ENCODE data around the gene AFMID.
A peak's percentile ranks its signal among the peaks of the same experiment; 100 is the strongest.

Gene AFMID

DNA sequence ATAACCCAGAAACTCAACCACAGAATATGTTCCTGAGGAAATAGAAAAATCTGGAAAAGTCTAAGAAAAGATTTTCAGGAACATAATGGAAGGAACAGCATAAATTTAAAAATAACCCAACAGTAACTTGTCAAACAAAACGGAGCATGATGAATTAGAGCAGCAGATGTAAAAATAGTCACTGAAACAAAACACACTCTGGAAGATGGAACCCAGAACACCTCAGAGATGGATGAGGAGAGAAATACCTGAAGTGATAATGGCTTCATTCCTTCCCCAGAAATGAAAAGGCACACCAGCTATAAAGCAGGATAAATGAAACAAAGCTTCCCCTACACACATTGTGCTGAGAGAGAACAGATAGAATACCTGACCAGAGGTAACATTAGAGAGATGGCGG, 6.7 kb upstream of the AFMID start:
- no peak for DNase-seq

DNA sequence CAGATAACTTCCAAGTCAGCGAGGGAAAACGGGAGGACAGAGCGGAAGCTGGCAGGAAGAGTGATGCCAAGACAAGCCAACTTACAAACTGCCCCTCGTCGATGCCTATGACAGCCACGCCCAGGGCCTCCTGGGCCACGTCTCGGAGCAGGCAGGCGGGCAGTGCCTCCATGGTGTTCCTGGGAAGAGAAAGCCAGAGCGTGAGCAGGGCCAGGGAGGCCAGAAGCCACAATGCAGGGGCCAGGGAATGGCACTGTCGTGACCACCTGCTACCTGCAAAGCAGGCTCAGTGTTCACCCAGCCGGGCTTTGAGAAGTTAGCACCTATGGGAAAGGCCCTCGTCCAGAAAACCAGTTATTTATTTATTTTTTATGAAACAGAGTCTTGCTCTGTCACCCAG, 4.7 kb upstream of the AFMID start:
- DNase-seq: no peak

DNA sequence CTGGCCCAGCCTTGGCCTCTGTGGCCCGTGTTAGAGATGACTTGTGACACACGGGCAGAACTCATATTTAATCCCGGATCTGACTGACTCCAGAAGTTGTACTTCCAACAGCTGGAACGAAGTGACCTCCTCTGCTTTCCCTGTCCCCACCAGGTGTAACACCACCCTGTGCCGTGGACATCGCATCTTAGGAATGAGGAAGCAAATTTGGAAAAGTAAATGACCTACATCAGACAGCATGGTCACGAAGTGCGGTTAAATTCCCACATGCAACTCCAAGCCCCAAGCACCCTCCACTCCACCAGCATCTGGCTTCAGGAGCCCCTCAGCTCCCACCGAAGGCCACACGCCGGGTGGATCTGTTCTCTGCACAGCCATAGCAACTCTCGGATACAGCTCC, 3.2 kb upstream of the AFMID start:
- no peak for DNase-seq

DNA sequence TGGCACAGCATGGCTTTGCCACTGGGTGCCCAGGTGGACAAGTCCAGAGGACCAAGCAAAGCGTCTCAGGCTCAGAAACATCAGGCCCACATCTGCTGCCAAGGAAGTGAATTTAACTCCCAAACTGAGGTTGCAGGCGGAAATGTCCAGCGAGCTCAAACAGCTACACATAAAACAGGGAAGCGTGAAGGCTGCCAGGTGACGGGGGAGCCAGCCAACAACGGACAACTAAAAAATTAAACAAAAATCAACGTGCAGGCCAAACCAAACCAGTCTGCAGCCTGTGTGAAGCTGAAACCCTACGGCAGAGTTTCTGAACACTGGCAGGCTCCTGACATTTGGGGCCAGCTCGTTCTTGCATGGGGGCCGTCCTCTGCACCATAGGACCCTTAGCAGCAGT, 2.8 kb upstream of the AFMID start:
- no peak for DNase-seq

DNA sequence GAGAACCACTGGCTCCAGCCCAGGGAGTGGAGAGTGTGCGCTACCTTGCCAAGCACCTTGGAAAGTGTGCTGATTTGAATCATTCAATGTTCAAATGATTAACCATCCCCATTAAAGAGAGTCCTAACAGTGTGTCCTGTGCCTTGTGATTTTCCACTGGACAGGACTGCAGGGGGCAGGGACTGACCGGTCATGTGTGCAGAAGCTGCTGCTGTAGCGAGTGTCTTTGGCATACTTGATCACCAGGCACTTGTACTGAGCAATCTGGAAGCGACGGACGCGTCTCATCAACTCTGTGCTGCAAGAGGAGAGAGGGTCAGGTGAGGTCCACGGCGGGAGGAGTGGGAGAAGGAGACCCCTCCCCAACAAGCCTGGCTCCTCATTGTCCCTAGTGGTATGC, 2.3 kb upstream of the AFMID start:
- DNase-seq: no peak

DNA sequence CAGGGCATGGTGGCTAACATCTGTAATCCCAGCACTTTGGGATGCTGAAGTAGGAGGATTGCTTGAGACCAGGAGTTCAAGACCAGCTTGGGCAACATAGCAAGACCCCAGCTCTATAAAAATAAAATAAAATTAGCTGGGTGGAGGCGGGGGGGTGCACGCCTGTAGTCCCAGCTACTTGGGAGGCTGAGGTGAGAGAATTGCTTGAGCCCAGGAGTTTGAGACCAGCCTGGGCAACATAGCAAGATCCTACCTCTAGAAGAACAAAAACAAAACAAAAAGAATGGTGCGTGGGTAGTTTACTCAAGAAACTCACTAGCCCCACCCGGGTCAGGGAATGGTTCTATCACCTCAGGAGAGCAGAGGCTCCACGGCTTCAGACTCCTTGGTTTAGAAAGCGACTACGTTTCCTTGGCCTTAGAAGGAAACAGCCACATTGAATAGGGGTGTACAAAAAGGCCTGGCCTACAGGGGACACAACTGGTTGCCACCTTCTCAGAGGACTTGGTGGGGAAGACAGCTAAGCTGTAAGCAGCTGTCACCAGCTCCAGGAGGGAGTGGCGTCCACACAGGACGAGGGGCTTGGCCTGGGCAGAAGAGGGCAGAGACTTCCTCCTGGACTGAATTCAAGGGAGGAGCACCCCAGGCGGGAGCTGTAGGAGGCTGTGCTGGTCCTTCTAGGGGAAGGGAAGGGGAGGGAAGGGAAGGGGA, 1.0 kb upstream of the AFMID start:
- DNase-seq: no peak

DNA sequence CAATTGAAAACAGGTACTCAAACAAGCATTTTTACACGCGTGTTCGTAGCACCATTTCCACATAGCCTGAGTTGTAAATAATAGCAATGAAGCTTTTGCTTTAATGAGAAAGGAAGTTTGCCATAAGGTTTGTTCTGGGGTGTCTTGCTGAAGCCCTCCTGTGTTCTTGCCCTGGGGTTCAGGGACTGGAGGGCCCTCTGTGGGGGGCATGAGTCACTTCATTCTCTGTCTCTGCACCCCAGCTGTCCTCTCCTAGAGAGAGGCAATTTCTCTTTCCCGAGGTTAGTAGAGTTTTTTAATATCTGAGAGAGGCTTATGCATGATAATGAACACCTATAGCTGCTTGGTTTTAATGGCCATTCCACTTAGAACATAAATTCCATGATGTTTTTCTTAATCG, 9.6 kb downstream of the AFMID start:
- no peak for DNase-seq

DNA sequence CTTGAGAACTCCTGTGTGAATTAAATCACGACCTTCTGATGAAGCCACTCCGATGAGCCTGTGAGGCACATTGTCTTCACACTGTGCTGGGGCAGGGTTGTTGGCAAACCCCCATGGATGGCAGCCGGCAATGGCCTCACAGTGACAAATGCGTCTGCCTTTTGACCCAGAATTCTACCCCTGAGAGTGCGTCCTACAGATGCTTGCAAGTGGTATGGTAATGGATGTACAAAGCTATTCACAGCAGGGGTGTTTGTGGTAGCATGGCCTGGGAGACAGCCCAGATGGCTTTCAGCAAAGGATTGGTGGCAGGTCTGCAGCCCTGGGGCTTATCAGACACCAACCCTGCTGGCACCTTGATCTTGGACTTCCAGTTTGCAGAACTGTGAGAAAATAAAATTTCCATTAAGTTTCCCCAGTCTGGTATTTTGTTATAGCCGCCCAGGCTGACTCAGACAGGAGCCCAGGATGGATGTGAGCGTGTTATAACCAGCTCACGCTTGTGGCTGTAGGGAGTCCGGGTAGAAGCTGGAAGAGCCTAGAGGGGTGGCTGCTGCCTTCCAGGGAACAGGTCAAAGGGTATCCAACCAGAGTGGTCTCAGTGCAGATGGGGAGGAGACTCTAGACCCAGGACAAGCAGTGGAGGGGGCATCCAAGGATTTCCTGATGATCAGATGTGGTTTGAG, 10.1 kb downstream of the AFMID start:
- DNase-seq: no peak

DNA sequence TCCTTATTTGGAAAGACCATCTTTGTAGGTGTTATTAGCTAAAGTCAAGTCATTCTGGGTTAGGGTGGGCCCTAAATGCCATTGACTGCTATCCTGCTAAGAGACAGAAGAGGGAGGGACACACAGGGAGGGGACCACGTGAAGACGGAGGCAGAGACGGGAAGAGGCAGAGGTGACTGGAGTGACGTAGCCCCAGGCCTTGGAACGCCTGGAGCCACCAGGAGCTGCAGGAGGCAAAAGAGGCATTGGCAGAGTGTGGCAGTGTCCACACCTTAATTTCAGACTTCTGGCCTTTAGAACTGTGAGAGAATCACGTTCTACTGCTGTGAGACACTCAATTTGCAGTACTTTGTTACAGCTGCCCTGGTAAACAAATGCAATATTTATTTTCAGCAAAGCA, 13.3 kb downstream of the AFMID start:
- DNase-seq: no peak

DNA sequence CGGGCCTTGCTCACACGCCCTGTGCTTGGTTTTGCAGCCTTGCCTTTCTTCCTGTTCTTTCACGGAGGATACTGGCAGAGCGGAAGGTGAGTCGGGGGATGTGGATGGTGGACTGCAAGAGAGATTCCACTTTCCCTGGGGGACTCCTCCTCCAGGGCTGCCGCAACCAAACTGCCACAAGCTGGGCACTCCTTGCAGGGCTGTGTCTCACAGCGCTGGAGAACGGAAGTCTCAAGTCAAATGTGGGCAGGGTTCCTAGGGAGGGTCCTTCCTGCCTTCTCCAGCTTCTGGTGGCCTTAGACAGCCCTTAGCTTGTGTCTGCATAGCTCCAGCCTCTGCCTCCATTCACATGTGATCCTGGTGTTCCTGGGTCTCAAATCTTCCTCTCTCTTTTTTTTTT, 15.5 kb downstream of the AFMID start:
- DNase-seq: no peak

DNA sequence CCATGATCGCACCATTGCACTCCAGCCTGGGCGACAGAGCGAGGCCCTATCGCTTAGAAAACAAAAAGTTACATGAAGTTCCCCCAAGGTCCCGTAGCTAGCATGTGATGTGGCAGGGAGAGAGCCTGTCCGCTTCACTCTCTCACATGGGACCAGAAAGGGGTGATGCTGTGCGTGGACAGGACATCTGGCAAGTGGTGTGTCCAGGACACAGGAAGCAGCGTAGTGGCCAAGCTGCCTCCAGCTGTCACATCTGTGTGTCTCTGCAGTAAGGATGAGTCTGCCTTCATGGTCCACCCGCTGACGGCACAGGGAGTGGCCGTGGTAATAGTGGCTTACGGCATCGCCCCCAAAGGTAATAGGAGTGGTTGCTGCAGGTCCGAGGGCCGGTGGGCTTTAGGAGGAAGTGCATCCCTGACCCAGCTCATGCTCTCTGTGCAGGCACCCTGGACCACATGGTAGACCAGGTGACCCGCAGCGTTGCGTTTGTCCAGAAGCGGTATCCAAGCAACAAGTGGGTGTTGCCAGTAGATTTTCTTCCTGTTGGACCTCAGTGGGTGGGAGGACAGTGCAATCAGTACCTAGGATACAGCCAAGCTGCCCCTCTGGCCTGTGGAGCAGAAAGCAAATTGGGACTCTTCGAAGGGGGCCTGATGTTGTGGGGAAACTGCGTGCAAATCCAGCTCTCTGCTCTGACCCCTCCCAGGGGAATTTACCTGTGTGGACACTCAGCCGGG, 17.4 kb downstream of the AFMID start:
- no peak for DNase-seq

DNA sequence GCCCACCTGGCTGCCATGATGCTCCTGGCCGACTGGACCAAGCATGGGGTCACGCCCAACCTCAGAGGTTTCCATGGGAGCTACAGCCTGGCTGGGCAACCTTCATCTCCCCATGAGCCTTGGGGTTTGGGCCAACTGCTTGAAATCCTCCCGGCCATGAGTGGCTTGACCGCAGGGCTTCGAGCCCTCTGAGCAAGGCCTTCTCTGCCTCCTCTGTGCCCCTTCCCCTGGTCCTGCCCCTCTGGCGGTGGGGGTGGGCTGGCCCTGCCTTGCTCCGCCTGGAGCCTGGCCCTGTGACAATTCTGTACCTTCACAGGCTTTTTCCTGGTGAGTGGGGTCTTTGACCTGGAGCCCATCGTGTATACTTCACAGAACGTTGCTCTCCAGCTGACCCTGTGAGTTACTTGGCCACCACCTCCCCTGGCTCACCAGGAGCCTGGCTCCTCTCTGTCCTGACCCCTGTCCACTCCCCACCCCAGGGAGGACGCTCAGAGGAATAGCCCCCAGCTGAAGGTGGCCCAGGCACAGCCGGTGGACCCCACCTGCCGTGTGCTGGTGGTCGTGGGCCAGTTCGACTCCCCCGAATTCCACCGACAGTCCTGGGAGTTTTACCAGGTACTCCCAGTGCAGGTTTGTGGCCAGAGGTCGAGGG, 18.1 kb downstream of the AFMID start:
- DNase-seq: no peak

DNA sequence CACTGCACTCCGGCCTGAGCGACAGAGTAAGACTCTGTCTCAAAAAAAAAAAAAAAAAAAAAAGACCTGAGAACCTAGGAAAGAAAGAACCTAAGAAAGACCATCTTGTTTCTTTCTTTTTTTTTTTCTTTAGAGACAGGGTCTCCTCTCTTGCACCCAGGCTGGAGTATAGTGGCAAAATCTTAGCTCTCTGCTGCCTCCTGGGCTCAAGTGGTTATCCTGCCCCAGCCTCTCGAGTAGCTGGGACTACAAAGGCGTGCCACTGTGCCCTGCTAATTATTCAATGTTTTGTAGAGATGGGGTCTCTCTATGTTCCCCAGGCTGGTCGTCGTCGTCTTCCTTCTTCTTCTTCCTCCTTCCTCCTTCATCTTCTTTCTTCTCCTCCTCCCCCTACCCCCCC, 19.1 kb downstream of the AFMID start:
- DNase-seq: no peak

DNA sequence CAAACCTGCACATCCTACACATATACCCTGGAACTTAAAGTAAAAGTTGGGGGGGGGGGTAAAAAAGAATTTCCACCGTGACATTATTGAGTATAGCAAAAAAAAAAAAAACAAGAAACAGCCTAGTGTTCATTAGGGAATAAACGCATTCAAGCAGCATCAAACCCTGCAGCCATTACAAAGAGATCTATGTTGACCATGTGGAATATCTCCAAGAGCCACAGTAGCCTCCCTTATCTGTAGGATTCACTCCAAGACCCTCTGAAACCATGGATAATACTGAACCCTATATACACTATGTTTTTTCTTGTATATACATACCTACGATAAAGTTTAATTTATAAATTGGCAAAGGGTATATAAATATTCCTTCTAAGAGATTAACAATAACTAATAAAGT, 21.3 kb downstream of the AFMID start:
- DNase-seq: no peak

DNA sequence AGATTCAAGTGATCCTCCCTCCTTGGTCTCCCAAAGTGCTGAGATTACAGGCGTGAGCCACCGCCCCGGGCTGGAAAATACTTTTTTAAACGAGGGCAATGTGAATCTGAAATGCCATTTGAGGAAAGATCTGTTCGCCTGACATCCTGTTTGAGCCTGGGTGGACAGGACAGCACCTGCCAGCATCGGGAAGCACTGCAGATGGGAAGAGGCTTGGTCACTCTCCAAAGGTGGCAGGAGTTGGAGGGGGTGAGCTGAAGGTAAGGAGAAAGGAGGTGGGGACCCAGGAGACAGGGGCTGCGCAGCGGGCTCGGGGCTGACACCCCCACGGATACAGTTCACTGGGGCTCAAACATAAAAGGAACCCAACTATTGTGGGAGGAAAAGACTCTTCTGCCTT, 22.9 kb downstream of the AFMID start:
- no peak for DNase-seq

DNA sequence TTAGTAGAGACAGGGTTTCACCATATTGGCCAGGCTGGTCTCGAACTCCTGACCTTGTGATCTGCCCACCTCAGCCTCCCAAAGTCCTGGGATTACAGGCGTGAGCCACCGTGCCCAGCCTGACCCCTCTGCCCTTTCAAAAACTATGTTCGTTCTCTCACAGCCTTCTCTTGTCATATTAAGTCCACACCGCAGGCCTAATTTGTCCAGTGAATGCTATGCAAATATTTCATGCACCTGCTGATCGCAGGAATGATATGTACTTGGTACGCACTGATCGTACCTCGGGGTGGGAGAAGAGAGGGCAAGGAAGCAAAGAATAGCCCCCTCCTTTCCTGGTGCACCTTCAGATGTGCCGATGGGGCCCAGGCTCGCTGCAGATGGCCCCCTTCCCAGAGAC, 23.9 kb downstream of the AFMID start:
- DNase-seq: no peak

DNA sequence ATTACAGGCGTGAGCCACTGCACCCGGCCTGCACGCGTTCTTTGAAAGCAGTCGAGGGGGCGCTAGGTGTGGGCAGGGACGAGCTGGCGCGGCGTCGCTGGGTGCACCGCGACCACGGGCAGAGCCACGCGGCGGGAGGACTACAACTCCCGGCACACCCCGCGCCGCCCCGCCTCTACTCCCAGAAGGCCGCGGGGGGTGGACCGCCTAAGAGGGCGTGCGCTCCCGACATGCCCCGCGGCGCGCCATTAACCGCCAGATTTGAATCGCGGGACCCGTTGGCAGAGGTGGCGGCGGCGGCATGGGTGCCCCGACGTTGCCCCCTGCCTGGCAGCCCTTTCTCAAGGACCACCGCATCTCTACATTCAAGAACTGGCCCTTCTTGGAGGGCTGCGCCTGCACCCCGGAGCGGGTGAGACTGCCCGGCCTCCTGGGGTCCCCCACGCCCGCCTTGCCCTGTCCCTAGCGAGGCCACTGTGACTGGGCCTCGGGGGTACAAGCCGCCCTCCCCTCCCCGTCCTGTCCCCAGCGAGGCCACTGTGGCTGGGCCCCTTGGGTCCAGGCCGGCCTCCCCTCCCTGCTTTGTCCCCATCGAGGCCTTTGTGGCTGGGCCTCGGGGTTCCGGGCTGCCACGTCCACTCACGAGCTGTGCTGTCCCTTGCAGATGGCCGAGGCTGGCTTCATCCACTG, 27.0 kb downstream of the AFMID start, which contains the start of gene BIRC5:
Gene BIRC5, plus strand, starts transcription at position 238 of the 690 bp plus-strand sequence. Its CDS starts 64 bp downstream, at position 302.
- peak; percentile 83 to 93 for DNase-seq

DNA sequence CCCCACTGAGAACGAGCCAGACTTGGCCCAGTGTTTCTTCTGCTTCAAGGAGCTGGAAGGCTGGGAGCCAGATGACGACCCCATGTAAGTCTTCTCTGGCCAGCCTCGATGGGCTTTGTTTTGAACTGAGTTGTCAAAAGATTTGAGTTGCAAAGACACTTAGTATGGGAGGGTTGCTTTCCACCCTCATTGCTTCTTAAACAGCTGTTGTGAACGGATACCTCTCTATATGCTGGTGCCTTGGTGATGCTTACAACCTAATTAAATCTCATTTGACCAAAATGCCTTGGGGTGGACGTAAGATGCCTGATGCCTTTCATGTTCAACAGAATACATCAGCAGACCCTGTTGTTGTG, 27.5 kb downstream of the AFMID start:
- no peak for DNase-seq

DNA sequence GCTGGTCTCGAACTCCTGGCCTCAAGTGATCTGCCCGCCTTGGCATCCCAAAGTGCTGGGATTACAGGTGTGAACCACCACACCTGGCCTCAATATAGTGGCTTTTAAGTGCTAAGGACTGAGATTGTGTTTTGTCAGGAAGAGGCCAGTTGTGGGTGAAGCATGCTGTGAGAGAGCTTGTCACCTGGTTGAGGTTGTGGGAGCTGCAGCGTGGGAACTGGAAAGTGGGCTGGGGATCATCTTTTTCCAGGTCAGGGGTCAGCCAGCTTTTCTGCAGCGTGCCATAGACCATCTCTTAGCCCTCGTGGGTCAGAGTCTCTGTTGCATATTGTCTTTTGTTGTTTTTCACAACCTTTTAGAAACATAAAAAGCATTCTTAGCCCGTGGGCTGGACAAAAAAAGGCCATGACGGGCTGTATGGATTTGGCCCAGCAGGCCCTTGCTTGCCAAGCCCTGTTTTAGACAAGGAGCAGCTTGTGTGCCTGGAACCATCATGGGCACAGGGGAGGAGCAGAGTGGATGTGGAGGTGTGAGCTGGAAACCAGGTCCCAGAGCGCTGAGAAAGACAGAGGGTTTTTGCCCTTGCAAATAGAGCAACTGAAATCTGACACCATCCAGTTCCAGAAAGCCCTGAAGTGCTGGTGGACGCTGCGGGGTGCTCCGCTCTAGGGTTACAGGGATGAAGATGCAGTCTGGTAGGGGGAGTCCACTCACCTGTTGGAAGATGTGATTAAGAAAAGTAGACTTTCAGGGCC, 32.4 kb downstream of the AFMID start:
- no peak for DNase-seq

DNA sequence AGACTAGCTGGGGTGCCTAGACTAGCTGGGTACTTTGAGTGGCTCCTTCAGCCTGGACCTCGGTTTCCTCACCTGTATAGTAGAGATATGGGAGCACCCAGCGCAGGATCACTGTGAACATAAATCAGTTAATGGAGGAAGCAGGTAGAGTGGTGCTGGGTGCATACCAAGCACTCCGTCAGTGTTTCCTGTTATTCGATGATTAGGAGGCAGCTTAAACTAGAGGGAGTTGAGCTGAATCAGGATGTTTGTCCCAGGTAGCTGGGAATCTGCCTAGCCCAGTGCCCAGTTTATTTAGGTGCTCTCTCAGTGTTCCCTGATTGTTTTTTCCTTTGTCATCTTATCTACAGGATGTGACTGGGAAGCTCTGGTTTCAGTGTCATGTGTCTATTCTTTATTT, 35.9 kb downstream of the AFMID start:
- DNase-seq: no peak

DNA sequence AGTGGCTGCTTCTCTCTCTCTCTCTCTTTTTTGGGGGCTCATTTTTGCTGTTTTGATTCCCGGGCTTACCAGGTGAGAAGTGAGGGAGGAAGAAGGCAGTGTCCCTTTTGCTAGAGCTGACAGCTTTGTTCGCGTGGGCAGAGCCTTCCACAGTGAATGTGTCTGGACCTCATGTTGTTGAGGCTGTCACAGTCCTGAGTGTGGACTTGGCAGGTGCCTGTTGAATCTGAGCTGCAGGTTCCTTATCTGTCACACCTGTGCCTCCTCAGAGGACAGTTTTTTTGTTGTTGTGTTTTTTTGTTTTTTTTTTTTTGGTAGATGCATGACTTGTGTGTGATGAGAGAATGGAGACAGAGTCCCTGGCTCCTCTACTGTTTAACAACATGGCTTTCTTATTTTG, 36.6 kb downstream of the AFMID start:
- no peak for DNase-seq
